Coronary artery (tissue), 2 donors: ENCODE results near the gene PHPT1.
"Not testable (repeated sequence)": the region's sequence is repeated elsewhere in the genome, so short reads cannot be mapped to it uniquely, and the experiment has no call there.

ENCODE experiments used
- DNase-seq: peaks from one replicate; pipeline ENCODE4 v3.0.0-alpha.2; 2017; ENCODE audit warnings: low spot score
- H3K27ac ChIP-seq, 2 donors: fragments of 200-600 bp; sonication (generic); one replicate each; pipeline ENCODE4 v1.5.1; 2016 to 2019
- H3K4me3 ChIP-seq: fragments of 200-600 bp; sonication (generic); 2 replicates; pipeline ENCODE4 v1.5.1; 2016; ENCODE audit warnings: mild to moderate bottlenecking, moderate library complexity
- TF ChIP-seq, protein P1 (sequence below): fragments of 200-600 bp; sonication (generic); IDR thresholded peaks from one replicate; pipeline ENCODE4 v1.5.1; 2019; ENCODE audit warnings: antibody characterized with exemption

Gene PHPT1

DNA sequence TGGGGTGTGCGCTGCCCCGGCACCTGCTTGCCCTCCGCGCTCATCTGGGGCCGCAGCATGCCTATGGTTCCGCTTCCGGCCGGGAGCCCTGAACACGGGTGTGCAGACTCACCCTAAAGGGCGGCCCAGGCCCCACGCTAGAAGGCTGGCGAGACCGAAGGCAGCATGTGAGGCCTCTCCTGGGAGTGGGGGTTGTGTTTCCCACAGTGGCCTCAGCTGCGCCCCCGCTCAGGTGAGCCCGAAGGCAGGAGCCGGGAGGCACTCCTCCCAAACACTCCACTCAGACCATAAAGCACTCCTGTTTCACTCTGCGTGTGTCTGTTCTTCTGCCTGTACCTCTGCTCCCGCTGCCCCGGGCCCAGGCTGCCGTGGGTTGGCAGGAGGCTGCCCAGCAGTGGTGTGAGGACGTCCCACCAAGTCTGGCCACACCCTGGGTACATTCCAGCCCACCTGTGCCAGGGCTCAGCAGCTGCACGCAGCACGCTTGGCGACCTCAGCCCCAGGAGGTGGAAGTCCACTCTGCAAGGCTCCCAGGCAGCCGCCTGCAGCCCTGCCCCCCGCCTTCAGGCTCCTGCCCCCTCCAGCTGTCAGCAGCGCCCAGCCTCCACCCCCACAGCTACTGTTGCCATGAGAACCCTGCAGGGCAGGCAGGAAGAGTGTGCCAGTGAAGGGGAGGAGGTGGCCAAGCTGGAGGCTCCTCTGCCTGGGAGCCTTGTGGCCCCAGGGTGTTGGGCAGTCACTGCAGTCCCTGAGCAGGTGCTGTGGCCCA, 8.1 kb upstream of the PHPT1 start:
- TF ChIP-seq, protein P1, sequence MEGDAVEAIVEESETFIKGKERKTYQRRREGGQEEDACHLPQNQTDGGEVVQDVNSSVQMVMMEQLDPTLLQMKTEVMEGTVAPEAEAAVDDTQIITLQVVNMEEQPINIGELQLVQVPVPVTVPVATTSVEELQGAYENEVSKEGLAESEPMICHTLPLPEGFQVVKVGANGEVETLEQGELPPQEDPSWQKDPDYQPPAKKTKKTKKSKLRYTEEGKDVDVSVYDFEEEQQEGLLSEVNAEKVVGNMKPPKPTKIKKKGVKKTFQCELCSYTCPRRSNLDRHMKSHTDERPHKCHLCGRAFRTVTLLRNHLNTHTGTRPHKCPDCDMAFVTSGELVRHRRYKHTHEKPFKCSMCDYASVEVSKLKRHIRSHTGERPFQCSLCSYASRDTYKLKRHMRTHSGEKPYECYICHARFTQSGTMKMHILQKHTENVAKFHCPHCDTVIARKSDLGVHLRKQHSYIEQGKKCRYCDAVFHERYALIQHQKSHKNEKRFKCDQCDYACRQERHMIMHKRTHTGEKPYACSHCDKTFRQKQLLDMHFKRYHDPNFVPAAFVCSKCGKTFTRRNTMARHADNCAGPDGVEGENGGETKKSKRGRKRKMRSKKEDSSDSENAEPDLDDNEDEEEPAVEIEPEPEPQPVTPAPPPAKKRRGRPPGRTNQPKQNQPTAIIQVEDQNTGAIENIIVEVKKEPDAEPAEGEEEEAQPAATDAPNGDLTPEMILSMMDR: no peak
- no peak overlapping the region for H3K27ac ChIP-seq
- no peak for DNase-seq
- no peak overlapping the region for H3K4me3 ChIP-seq

DNA sequence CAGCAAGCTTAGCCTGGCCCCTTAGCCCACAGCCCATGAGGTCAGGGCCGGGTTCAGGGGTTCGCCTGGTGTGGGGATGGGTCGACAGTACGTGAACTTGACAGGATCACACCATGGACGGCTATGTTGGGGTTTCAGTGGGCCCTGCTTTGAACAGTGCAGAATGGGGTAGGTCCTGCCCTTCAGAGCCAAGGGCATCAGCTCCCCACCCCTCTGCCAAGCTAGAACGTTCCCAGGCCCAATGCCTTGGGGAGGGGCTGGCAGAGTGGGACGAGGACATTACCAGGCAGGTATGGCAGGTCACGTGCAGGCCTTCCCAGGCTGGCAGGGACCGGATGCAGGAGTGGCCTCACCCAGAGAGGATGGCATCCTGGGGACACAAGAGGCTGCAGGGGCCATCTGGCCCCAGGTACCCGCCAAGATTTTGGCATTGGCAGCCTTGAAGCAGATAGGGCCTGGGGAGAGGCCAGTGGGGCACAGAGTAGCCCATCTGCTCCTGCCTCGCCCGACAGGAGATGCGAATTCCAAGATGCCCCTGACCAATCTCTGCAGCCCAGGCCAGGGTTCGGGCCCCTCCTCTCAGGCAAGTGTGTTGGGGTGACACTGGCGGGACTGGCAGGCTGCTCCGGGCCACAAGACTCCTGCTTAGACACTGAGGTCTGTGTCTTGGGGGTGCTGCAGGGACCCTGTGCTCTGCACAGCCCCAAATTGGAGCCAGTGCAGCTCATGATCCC, 7.4 kb upstream of the PHPT1 start:
- DNase-seq: not testable (repeated sequence)
- Histone ChIP-seq H3K4me3 (peak overlapping the region; percentile 72), H3K27ac (peak overlapping the region in 1 of 2 donors; percentile 77)

DNA sequence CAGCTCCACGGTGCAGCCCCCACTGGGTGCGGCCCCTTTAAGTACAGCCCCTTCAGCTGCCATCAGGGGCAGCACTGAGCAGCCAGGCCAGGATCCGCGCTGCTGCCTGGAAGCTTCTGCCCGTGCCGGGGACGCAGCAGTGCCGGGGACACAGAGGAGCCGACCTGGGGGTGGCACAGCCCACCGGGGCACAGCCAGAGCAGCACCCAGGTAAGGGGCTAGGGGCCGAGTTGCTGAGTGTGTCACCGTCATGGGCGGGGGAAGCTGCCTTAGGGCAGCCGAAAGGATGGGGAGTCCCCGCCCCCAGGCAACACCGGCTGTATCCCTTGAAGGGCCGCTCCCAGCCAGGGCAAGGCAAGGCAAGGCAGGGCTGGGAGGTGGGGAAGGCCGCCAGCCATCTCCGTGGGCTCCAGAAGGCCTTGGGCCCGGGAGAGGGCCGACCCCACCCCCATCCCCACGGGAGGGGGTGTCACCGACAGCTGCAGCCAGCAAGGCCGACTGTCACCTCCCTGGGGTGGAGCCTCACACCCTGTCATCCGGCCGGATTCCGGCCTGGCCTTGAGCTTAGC, 6.7 kb upstream of the PHPT1 start, which contains the start of gene AJM1:
Gene AJM1, plus strand, starts transcription at position 99 of the 569 bp plus-strand sequence. CDS start 1,937 bp downstream, outside the sequence.
- peak; percentile 88 for DNase-seq
- peak within 1 kb of the TSS; percentile 72 for H3K4me3 ChIP-seq
- TF ChIP-seq, protein P1: peak; percentile 87
- H3K27ac ChIP-seq: peak within 1 kb of the TSS in 1 of 2 donors; percentile 77

DNA sequence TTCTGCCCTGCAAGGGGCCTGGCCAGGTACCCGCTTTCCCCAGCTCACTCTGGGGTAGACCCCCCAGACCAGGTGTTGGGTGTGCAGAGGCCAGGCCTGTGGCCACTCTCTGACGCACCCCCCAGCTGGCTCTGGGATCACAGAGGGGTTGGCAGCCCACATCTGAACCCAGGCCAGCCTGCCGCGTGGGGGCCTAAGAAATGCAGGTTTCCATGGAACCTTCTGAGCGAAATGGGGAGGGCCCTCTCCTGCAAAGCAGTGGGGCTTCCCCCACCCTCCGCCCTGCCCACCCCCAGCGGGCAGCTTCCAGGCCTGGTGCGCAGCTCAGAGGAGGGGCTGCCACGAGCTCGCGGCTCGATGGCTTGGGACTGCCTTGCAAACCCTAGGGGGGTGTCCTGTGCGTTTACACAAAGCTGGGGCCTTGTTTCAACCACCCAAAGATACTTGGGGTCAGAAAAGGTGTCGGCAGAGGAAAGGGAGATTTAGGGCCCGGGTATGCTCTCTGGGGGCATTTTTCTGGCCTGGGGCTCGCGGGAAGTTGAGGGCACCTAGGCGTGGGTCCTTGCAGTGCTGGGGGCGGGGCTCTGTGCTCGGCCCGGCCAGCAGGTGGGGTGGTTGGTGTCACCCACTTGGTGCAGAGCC, 5.9 kb upstream of the PHPT1 start:
- peak overlapping the region; percentile 72 for H3K4me3 ChIP-seq
- not testable (repeated sequence) for DNase-seq
- peak overlapping the region in 1 of 2 donors; percentile 77 for H3K27ac ChIP-seq

DNA sequence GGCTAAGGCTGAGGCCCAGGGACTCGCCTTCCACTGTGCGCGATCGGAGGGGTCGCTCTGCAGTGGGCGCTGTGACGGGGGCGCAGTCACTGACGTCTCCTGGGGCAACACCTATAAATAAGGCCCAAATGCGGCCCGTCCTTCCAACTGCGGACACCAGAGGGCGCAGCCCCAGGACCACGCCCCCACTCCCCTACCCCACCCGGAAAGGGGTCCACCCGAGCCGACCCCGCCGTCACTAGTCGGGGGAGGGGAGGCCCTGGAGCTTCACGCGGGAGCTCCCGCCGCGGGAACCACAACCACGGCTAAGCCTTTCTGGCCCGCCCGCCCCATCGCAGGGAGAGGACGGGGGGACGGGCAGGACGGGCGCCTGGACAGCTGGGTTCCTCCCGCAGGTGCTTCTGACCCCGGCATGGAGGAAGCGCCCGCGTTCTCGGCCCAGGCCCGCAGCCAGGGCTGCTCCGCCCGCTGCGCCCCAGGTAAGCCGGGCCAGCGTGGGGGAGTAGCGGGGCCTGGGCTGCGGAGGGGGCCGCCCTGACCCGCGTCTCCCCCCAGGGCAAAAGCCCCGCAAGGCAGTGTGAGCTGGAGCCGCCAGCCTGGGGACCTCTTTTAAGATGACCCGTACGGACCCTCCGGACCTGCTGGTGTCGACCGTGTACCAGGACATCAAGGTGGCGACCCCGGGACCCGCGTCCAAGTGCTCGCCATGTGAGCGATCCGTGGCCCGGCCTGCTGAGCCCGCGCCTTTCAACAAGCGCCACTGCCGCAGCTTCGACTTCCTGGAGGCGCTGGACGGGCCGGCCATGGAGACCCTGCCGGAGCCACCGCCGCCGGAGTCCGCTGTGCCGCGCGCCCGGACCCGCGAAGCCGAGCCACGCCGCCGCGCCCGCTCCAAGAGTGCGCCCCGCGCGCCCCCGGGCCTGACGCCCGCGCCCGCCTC, 5.1 kb upstream of the PHPT1 start:
- TF ChIP-seq, protein P1: peak; percentile 76
- H3K4me3 ChIP-seq: peak overlapping the region; percentile 42
- DNase-seq, H3K27ac ChIP-seq: not testable (repeated sequence)

DNA sequence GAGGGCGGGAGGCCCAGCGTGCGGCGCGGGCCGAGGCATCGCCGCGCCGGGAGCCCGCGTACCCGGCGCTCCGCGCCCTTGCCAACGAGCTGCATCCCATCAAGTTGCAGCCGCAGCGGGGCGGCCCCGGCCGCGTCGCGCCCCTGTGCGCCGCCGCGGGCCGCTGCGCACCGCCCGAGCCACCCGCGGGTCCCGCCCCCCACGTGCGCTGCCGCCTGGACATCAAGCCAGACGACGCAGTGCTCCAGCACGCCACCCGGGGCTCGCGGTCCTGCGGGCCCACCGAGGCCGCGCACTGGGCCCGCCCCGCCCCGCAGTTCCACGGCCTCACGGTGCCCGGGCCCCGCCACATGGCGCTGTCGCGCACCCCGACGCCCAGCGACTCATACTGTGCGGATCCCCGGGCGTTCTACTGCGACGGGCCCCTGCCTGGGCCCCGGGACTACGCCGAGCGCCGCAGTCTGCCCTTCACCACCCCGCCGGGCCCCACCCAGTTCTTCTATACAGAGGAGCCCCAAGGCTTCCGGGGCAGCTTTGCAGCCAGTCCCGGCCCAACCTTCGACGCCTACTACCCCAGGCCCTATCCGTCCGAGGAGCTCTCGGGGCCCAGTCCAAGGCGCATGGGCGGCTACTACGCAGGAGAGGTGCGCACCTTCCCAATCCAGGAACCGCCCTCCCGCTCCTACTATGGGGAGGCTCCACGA, 4.3 kb upstream of the PHPT1 start:
- H3K27ac ChIP-seq: no peak overlapping the region
- peak overlapping the region; percentile 42 for H3K4me3 ChIP-seq
- no peak for DNase-seq
- TF ChIP-seq, protein P1: no peak
